GM19397 (cell line): ENCODE measurements around the gene NCOR2.

ENCODE experiments used
- ATAC-seq: cut with Tn5 transposase; IDR thresholded peaks from one replicate; pipeline ENCODE4 v1.9.1; 2021; ENCODE audit warnings: mild to moderate bottlenecking, moderate library complexity; ENCODE audit not compliant: unreplicated experiment

Gene NCOR2

DNA sequence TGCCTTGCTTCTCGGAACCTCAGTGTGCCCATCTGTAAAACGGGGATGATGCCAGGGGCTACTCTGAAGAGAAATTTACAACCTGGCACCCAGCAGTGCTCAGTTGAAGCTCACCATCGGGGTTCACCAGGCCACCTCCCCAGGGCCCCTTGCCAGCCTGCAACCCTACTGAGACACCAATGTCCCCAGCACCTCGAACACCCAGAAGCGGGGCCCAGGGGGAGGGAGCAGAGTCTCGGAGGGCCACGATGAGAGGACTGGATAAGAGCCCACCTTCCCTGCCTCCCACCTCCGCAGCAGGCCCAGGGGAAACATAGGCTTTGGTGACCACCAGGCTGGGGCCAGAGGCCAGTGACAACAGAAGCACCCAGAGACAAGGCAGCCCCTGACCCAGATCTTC lies 22.4 kb downstream of the NCOR2 start:
- no peak for ATAC-seq

- ATAC-seq = no peak
Observed at GRCh38 chr12:124544311-124544970, 23.0 kb downstream of the NCOR2 start.

DNA sequence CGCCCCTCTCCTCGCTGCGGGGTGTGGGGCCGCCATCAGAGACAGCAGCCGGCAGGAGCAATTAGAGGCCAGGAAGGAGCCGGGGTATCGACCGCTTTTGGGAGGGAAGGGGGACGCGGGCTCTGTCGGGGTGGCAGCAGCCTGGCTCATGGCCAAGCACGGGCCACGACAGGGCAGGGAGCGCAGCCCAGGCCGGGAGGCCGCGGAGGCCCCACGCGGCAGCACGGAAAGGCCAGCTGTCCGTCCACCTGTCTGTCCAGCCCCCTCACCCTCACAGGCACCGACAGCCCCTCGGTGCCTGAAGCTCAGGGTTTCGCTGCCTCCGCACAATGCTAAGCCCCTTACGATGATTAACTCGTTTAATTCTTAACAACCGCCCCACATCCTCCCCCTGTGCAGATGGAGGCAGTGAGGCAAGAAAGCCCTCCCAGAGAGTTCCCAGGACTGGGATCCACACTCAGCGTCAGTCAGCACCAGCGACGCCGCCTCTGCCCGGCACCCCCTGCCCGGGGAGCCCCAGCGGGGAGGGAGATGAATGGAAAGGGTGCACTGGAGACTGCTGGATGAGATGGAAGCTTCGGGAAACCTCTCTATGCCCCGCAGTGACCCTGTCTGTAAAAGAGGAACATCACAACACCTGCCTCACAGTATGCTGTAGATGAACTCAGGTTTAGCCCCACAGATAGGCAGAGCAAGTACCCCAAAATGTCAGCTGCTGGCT lies 23.7 kb downstream of the NCOR2 start:
- ATAC-seq = no peak

DNA sequence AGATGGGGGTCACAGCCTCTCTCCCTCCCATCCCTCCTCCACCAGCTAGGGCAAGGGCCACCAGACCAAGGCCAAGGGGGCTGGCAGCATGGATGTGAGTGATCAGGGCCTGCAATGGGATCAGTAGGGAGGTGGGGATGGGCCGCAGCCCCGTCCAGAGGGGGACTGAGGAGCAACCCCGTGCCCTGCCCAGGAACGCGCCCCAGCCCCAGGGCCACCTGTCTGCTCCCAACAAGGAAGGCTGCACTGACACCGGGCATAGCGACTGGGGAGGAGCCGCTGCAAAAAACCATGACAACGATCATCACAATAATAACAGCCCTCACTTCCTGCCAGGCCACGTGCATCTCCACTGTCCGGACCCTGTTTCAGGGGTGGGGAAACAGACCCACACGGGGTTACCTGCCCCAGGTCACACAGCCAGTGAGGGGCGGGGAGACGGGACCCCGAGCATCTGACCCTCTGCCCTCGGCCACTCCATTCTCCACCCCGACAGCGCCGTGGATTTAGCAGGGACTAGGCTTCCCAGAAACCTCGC lies 24.3 kb downstream of the NCOR2 start:
- ATAC-seq = no peak

DNA sequence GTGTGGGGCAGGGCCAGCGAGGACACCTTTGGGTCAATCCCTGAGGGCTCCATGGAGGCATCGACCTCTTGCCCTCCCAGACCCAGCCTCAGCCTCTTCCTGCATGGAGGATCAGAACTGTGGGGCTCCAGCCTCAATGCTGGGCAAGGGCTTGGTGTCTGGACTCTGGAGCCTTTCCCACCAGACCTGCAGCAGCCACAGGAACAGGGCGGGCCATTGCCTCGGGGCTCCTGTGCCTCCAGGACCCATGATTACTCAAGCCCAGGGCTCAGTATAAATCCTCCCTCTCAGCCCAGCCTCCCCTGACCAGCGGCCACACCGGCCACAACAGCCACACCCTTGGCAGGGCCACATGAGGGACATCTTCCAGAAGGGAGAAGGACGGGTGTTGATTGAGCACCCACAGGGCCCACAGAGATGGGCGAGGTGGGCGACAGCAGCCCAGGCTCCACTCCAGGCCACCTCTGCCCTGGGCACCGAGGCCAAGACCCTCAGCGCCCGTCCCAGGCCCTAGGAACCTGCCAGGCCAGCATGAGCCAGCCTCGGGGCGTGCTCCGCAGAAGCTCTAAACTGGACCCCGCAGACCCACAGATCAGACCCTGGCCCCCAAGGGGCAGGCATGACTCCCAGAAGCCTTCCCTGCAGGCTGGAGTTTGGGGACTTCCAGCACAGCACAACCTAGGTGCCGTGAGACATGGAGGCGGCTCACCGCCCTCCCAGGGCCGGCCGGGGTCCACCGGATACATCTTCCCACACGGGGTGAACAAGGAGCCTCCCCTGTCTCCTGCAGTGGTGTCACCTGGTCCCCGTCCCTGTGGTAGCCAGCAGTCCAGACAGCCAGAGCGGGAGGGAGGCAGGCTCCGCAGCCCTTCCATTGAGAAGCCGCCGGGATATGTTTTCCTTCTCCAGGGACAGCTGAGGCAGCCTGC lies 25.1 kb downstream of the NCOR2 start:
- no peak for ATAC-seq

DNA sequence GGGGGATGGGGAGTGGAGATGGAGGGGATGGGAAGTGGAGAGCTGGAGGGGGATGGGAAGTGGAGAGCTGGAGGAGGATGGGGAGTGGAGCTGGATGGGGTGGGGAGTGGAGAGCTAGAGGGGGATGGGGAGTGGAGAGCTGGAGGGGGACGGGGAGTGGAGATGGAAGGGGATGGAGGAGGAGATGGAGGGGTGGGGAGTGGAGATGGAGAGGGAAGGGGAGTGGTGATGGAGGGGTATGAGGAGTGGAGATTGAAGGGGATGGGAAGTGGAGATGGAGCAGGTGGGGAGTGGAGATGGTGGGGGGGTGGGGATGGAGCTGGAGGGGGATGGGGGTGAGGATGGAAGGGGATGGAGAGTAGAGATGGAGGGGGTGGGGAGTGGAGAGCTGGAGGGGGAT lies 26.1 kb downstream of the NCOR2 start:
- ATAC-seq = no peak

DNA sequence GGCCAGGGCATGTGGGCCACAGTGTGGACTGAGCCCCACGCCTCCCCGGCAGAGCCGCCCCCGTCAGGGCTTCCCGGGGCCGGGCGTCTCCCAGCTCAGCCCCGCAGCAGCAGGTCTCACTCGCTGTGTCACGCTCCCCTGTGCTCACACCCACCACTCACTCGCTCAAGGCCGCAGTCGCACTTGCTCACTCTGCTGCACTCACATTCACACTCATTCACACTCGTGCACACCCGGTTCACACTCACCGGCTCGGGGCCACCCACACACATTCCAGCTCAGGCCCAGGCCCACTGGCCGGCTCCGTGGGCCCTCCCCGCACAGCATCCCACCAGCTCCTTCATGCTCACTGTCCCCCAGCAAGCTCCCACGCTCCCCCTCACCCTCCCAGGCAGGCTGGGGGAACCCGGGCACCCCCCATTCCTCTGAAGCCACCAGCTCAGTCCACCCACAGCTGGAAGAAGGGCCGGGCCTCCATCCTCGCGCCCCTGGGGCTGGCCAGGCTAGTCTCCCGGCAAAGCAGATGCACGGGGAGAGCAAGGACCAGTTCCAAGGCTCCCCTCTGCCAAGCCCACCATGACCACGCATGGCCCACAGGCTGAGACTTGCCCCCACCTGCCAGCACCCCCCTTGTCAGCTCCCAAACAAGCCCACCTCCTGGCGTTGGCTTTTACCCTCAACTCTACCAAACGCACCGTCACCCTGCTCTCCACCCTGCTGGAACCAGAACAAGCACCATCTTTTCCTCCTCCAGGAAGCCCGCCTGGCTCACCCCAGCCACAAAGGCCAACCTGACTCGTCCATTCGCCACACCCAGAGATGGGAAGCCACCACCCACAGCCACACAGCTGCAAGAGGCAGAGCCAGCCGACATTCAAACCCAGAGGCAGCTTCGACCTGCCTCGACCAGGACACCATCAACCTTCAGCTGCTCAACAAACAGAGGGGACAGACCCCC lies 28.0 kb downstream of the NCOR2 start:
- ATAC-seq = no peak

DNA sequence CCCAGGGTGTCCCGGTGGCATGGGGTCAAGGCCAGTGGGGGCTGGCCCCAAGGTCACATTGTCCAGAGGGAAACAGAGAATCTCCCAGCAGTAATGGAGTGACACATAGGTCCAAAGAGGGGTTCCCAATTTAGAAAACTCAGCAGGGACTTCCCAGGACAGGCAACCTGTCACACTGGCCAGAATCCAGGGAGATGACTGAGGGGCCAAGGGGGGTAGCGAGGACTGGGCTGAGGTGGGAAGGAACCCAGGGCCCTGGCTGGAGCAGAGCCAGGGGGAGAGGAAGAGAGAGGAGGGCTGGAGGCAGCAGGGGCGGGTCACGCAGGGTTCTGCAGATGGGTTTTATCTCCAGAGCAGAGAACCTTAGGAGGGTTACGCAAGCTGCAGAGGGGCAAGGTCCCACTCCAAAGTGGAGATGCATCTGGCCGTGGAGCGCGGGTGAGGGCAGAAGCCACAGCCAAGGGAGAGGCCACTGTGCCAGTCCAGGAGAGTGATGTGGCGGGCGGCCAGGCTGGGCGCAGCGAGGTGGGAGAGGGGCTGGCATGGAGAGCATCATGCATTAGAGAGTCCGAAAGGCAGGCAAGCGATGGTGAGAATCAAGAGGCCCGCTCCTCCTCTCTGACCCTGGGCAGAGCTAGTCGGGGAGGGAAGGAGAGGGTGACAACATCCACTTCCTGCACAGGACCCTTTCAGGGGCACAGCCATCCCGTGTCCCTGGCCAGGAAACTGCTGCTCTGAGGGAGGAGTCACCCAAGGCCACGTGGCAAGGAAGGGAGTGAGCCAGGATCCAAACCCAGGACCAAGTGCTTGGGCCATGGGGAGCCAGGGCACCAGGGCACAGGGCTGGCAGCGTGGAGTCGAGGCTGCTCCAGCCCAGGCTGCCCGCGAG lies 29.0 kb downstream of the NCOR2 start:
- ATAC-seq = no peak

DNA sequence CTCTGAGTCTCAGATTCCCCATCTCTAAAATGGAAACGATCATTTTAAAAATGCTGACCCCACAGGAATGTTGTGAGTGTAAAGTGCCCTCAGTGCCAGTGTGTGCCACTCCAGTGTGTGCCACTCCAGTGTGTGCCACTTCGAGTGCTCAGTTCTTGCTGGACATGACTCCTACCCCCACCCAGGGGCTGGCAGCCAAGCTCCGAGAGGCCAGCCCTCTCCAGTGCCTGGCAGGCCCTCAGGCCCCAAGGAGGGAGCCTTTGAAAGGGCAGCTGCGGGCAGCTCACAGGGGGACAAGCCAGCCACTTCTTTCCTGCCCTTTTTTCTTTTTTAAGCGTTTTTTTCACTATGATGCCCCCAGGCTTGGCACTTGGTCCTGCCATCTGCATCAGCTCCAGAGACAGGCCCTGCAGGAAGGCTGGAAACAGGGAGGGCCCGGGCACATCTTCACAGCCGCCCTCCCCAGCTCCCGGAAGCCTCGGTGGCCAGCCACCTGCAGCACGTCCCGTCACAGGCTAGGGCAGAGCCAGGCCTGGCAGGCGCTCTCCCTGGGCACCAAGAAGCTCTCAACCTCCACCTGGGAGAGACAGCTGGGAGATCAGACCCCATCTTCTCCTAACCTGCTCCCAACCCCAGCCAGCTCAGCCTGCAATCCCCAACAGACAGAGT lies 29.8 kb downstream of the NCOR2 start:
- no peak for ATAC-seq

GRCh38 chr12:124536641-124537040 lies 30.8 kb downstream of the NCOR2 start:
- ATAC-seq = no peak

- no peak for ATAC-seq
Observed at GRCh38 chr12:124534776-124535740, 32.4 kb downstream of the NCOR2 start.

DNA sequence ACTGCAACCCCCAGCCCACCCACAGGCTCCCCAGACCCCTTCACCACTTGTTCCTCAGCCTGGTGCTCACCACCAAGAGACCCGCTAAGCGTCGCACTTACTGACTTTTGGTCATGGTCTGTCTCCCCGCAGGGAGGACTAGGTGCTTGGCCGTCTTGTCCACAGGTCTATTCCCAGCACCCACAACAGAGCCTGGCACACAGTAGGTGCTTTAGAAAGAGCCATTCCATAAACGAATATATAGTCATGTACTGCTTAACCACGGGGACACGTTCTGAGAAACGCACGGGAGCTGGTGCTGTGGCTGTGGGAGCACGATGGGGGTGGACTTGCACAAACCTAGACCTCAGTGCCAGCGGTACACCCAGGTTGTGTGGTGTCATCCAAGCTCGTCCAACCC lies 34.0 kb downstream of the NCOR2 start:
- ATAC-seq = no peak

DNA sequence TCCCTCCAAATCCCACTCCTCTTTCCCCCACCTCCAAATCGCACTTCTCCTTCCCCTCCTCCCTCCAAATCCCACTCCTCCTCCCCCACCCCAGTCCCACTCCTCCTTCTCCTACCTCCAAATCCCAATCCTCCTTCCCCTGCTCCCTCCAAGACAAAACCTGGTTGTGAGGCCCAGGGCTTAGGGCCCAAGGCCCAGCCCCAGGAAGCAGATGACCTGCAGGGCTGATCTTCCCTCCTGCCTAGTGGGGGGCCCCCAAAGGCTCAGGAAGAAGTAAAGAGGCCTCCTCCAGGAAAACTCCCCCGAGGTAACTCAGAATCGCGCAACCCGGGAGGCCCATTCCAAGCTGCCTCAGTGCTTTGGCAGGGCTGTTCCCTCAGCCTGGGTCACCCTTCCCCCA lies 34.4 kb downstream of the NCOR2 start:
- no peak for ATAC-seq

GRCh38 chr12:124532331-124532750 lies 35.1 kb downstream of the NCOR2 start:
- no peak for ATAC-seq

DNA sequence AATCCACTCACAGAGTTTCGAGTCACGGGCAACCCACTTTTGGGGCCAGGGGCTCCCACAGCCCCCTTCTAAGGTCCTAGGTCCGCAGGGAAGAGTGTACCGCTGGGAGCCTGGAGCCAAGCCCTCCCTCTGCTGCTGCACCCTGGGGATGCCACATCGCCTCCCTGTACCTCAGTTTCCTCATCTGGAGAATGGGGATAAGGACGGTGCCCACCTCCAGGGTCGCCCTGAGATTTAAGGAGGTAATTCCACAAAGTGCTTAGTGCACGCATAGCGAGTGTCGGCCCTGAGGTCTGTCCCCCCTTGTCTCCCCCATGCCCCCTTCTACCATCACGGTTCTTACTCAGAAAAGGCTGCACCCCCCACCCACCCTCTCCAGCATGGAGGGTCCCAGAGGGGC lies 35.5 kb downstream of the NCOR2 start:
- no peak for ATAC-seq

DNA sequence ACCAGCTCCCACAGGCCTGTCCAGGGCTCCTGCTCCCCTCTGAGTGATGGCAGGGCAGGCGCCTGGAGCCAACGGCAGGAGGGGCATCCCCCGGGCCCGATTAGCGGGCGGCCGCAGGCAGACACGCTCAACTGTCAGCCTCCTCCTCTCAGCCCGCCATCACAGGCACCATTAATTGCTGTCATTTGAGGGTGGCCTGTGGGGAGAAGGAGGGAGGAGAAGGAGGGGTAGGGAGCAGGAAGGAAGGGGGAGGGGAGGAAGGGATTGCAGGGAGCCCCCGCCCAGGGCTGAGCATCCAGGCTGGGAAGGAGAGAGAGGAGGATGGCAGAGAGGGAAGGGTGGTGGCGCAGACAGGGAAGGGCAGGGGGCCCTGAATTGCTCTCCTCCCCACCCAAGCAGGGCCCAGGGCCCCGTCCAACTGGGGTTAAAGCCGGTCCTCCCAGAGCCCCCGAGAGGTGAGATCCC lies 36.1 kb downstream of the NCOR2 start:
- no peak for ATAC-seq

- ATAC-seq = no peak
Observed at GRCh38 chr12:124530637-124531263, 36.7 kb downstream of the NCOR2 start.
